ENCODE data around the gene MYH15.

GRCh38 chr3:108516881-108517280, 6.5 kb upstream of the MYH15 start:
- TF ChIP-seq CTCF (IDR thresholded peaks at IDR 0.05): no peak
- no peak for TF ChIP-seq POLR2A (IDR thresholded peaks at IDR 0.05)

Data from adrenal gland (tissue), 5 donors.